Activated T-helper 1 cell treated with anti-CD3 and anti-CD28 coated beads, Interleukin-12 subunit alpha, Interleukin-12 subunit beta, Interleukin-2, Interleukin-4 antibody, amounts not matched to agents 30 ng/mL and 10 ng/mL and 1 ng/mL, durations not matched to agents 14 hours and 24 hours and 36 hours (primary cell): ENCODE data around the gene MEX3D. TPM values are rescaled to one million over a fixed set of nuclear protein-coding genes. Genes with fewer than 3 reads are reported as not detected.
"Not testable (repeated sequence)": the region's sequence is repeated elsewhere in the genome, so short reads cannot be mapped to it uniquely, and the experiment has no call there.

ENCODE experiments used
- DNase-seq: peaks from one replicate; pipeline ENCODE4 v3.0.0; 2021; ENCODE audit warnings: low spot score
- H3K27ac Mint-ChIP-seq: one replicate; pipeline ENCODE4 v1.8.0; 2021; ENCODE audit warnings: mild to moderate bottlenecking, mixed read lengths
- H3K27me3 Mint-ChIP-seq: one replicate; pipeline ENCODE4 v1.8.0; 2022; ENCODE audit warnings: mild to moderate bottlenecking, moderate library complexity, mixed read lengths; ENCODE audit not compliant: insufficient read depth
- H3K36me3 Mint-ChIP-seq: one replicate; pipeline ENCODE4 v1.8.0; 2021; ENCODE audit warnings: low read depth, mixed read lengths
- H3K4me1 Mint-ChIP-seq: one replicate; pipeline ENCODE4 v1.8.0; 2021; ENCODE audit warnings: low read depth, mixed read lengths
- H3K4me3 Mint-ChIP-seq: one replicate; pipeline ENCODE4 v1.8.0; 2021; ENCODE audit warnings: mild to moderate bottlenecking, moderate library complexity, mixed read lengths
- H3K9me3 Mint-ChIP-seq: one replicate; pipeline ENCODE4 v1.8.0; 2021; ENCODE audit warnings: mixed read lengths
- intact Hi-C: fragments of 100-400 bp; cut with micrococcal nuclease; formaldehyde crosslinking; loops from one replicate; pipeline ENCODE4 v1.15.1; 2024
- total RNA-seq: library from RNA; stranded (reverse); gene quantifications from 2 replicates; pipeline ENCODE4 v1.2.3, GENCODE V29; 2022

Gene MEX3D
- total RNA-seq, 1 donor from 2014 or later, result 14.6 TPM

GRCh38 chr19:1561236-1561842 lies 6.8 kb downstream of the MEX3D start:
- no peak for DNase-seq
- intact Hi-C loops, result no loop called here
- Mint-ChIP-seq H3K27me3 (peaks cover 5% of the 10 kb centered on the region), H3K36me3 (no peaks in the 10 kb centered on the region), H3K4me3 (no peak overlapping the region), H3K9me3 (no peaks in the 10 kb centered on the region), H3K4me1 (no peaks in the 10 kb centered on the region), H3K27ac (no peak overlapping the region)

- H3K9me3 Mint-ChIP-seq, result no peaks in the 10 kb centered on the region
- H3K27me3 Mint-ChIP-seq, result peaks cover 3% of the 10 kb centered on the region
- no peaks in the 10 kb centered on the region for H3K36me3 Mint-ChIP-seq
- H3K4me3 Mint-ChIP-seq, result no peak overlapping the region
- DNase-seq, result no peak
- no peaks in the 10 kb centered on the region for H3K4me1 Mint-ChIP-seq
- H3K27ac Mint-ChIP-seq, result no peak overlapping the region
- intact Hi-C loops, result no loop called here
These were observed 7.7 kb downstream of the MEX3D start for GRCh38 chr19:1560286-1560882.

- H3K27ac Mint-ChIP-seq, result no peak overlapping the region
- no peaks in the 10 kb centered on the region for H3K27me3 Mint-ChIP-seq
- H3K4me3 Mint-ChIP-seq, result no peak overlapping the region
- H3K36me3 Mint-ChIP-seq, result no peaks in the 10 kb centered on the region
- H3K4me1 Mint-ChIP-seq, result no peaks in the 10 kb centered on the region
- intact Hi-C loops, result no loop called here
- DNase-seq, result no peak
- H3K9me3 Mint-ChIP-seq, result no peaks in the 10 kb centered on the region
These were observed 9.6 kb downstream of the MEX3D start for GRCh38 chr19:1558552-1558951.

- intact Hi-C loops, result no loop called here
- Mint-ChIP-seq H3K36me3 (no peaks in the 10 kb centered on the region), H3K27me3 (no peaks in the 10 kb centered on the region), H3K27ac (no peak overlapping the region), H3K4me3 (no peak overlapping the region), H3K4me1 (no peaks in the 10 kb centered on the region), H3K9me3 (no peaks in the 10 kb centered on the region)
- no peak for DNase-seq
These were observed 11.6 kb downstream of the MEX3D start for GRCh38 chr19:1556390-1557070.

- no peaks in the 10 kb centered on the region for H3K36me3 Mint-ChIP-seq
- DNase-seq, result no peak
- peaks cover 2% of the 10 kb centered on the region for H3K27me3 Mint-ChIP-seq
- intact Hi-C loops, result no loop called here
- H3K4me1 Mint-ChIP-seq, result no peaks in the 10 kb centered on the region
- no peaks in the 10 kb centered on the region for H3K9me3 Mint-ChIP-seq
- H3K27ac Mint-ChIP-seq, result no peak overlapping the region
- H3K4me3 Mint-ChIP-seq, result no peak overlapping the region
These were observed 12.4 kb downstream of the MEX3D start for GRCh38 chr19:1555487-1556389.

- Mint-ChIP-seq H3K27ac (no peak overlapping the region), H3K9me3 (no peaks in the 10 kb centered on the region), H3K4me1 (no peaks in the 10 kb centered on the region), H3K4me3 (no peak overlapping the region), H3K36me3 (no peaks in the 10 kb centered on the region), H3K27me3 (peaks cover 2% of the 10 kb centered on the region)
- intact Hi-C loops, result no loop called here
- DNase-seq, result no peak
These were observed 13.2 kb downstream of the MEX3D start for GRCh38 chr19:1554968-1555367.

- Mint-ChIP-seq H3K9me3 (no peaks in the 10 kb centered on the region), H3K27me3 (peaks cover 2% of the 10 kb centered on the region), H3K27ac (no peak overlapping the region), H3K36me3 (no peaks in the 10 kb centered on the region), H3K4me1 (no peaks in the 10 kb centered on the region), H3K4me3 (no peak overlapping the region)
- DNase-seq, result no peak
- intact Hi-C loops, result no loop called here
These were observed 14.7 kb downstream of the MEX3D start for GRCh38 chr19:1553415-1553814.

- Mint-ChIP-seq H3K9me3 (no peaks in the 10 kb centered on the region), H3K27me3 (peaks cover 7% of the 10 kb centered on the region), H3K36me3 (no peaks in the 10 kb centered on the region), H3K4me1 (no peaks in the 10 kb centered on the region), H3K27ac (no peak overlapping the region), H3K4me3 (no peak overlapping the region)
- intact Hi-C loops, result no loop called here
- DNase-seq, result no peak
These were observed 16.8 kb downstream of the MEX3D start for GRCh38 chr19:1551068-1552040.

- DNase-seq, result no peak
- intact Hi-C loops, result no loop called here
- Mint-ChIP-seq H3K27me3 (peaks cover 7% of the 10 kb centered on the region), H3K36me3 (no peaks in the 10 kb centered on the region), H3K4me1 (no peaks in the 10 kb centered on the region), H3K9me3 (no peaks in the 10 kb centered on the region), H3K4me3 (no peak overlapping the region), H3K27ac (no peak overlapping the region)
These were observed 18.7 kb downstream of the MEX3D start for GRCh38 chr19:1549332-1549945.

- H3K27me3 Mint-ChIP-seq, result peaks cover 12% of the 10 kb centered on the region
- no peak overlapping the region for H3K4me3 Mint-ChIP-seq
- no peak overlapping the region for H3K27ac Mint-ChIP-seq
- intact Hi-C loops, result no loop called here
- no peaks in the 10 kb centered on the region for H3K36me3 Mint-ChIP-seq
- DNase-seq, result no peak
- no peaks in the 10 kb centered on the region for H3K9me3 Mint-ChIP-seq
- no peaks in the 10 kb centered on the region for H3K4me1 Mint-ChIP-seq
These were observed 27.7 kb downstream of the MEX3D start for GRCh38 chr19:1540365-1540925.

- H3K36me3 Mint-ChIP-seq, DNase-seq, H3K4me1 Mint-ChIP-seq, H3K4me3 Mint-ChIP-seq, H3K9me3 Mint-ChIP-seq, intact Hi-C loops, H3K27ac Mint-ChIP-seq: not testable (repeated sequence)
- H3K27me3 Mint-ChIP-seq, result peaks cover 12% of the 10 kb centered on the region
These were observed 28.4 kb downstream of the MEX3D start for GRCh38 chr19:1539749-1540148.
